IMR-90 (cell line): ENCODE results near the gene PKHD1. TPM values are rescaled to one million over a fixed set of nuclear protein-coding genes. Genes with fewer than 3 reads are reported as not detected.

Source experiments
- ATAC-seq: fragments of 200-7000 bp; cut with Tn5 transposase; 2 replicates; pipeline ENCODE4 v1.9.1; 2020; ENCODE audit warnings: low read depth, mild to moderate bottlenecking, moderate library complexity
- BruUV-seq: library from RNA; stranded (reverse); fragments of 400-500 nt; replicated peaks from 2 replicates; lab custom pipeline; 2021; lab: Mats Ljungman, UMichigan
- CTCF ChIA-PET: fragments of 300-600 bp; formaldehyde crosslinking; extraction: SDS; loops from one replicate; lab custom pipeline; 2021; ENCODE audit warnings: antibody characterized with exemption; lab: Yijun Ruan, JAX
- POLR2A ChIA-PET: fragments of 300-600 bp; sonication (Branson Sonifier 250); formaldehyde crosslinking; loops from one replicate; lab custom pipeline; 2022; ENCODE audit warnings: antibody characterized with exemption; ENCODE audit not compliant: unreplicated experiment; lab: Charles Lee
- DNase-seq: peaks from one replicate; pipeline ENCODE4 v3.0.0; 2013
- H2AFZ ChIP-seq: replicated peaks from 2 replicates; pipeline ENCODE3; 2013; ENCODE audit warnings: low read length, mild to moderate bottlenecking; ENCODE audit not compliant: poor library complexity
- H2AK5ac ChIP-seq: 2 replicates; pipeline ENCODE4 v1.6.1; 2013; ENCODE audit warnings: low read depth, low read length, inconsistent platforms
- H2AK9ac ChIP-seq: replicated peaks from 2 replicates; pipeline ENCODE3; 2013; ENCODE audit warnings: mild to moderate bottlenecking, low read depth, low read length, moderate library complexity; ENCODE audit not compliant: poor library complexity
- H2BK120ac ChIP-seq: 2 replicates; pipeline ENCODE4 v1.6.1; 2013; ENCODE audit warnings: low read depth, low read length, inconsistent platforms
- H2BK15ac ChIP-seq: 3 replicates; pipeline ENCODE4 v1.6.1; 2013; ENCODE audit warnings: low read depth, low read length, inconsistent platforms
- H2BK20ac ChIP-seq: 2 replicates; pipeline ENCODE4 v1.6.1; 2013; ENCODE audit warnings: low read depth, mild to moderate bottlenecking, inconsistent platforms, low read length, moderate library complexity
- H2BK5ac ChIP-seq: 2 replicates; pipeline ENCODE4 v1.6.1; 2013; ENCODE audit warnings: mild to moderate bottlenecking, low read depth, low read length, inconsistent platforms; ENCODE audit not compliant: poor library complexity, severe bottlenecking
- H3K14ac ChIP-seq: replicated peaks from 2 replicates; pipeline ENCODE4 v1.6.1; 2013; ENCODE audit warnings: low read depth, low read length, inconsistent platforms
- H3K18ac ChIP-seq: 2 replicates; pipeline ENCODE4 v1.6.1; 2013; ENCODE audit warnings: low read depth, low read length, control low read depth
- H3K23ac ChIP-seq: 2 replicates; pipeline ENCODE4 v1.6.1; 2013; ENCODE audit warnings: low read depth, low read length, inconsistent platforms
- H3K27ac ChIP-seq: 2 replicates; pipeline ENCODE4 v1.5.1; 2013; ENCODE audit warnings: mild to moderate bottlenecking, control low read depth, low read length; ENCODE audit not compliant: insufficient read depth
- H3K27me3 ChIP-seq: 2 replicates; pipeline ENCODE4 v1.6.1; 2013; ENCODE audit warnings: low read length; ENCODE audit not compliant: control insufficient read depth, insufficient read depth
- H3K36me3 ChIP-seq: 2 replicates; pipeline ENCODE4 v1.6.1; 2013; ENCODE audit warnings: low read length, mixed read lengths; ENCODE audit not compliant: control insufficient read depth, insufficient read depth
- H3K4ac ChIP-seq: 2 replicates; pipeline ENCODE4 v1.6.1; 2013; ENCODE audit warnings: low read depth, low read length, inconsistent platforms
- H3K4me1 ChIP-seq: 2 replicates; pipeline ENCODE4 v1.6.1; 2013; ENCODE audit warnings: low read length, mixed read lengths; ENCODE audit not compliant: control insufficient read depth, insufficient read depth
- H3K4me2 ChIP-seq: 2 replicates; pipeline ENCODE4 v1.6.1; 2013; ENCODE audit warnings: low read depth, mild to moderate bottlenecking, control low read depth, low read length, moderate library complexity
- H3K4me3 ChIP-seq: 2 replicates; pipeline ENCODE4 v1.5.1; 2013; ENCODE audit warnings: low read depth, mild to moderate bottlenecking, control low read depth, low read length, moderate library complexity; ENCODE audit not compliant: insufficient read depth
- H3K56ac ChIP-seq: 2 replicates; pipeline ENCODE4 v1.6.1; 2013; ENCODE audit warnings: low read length, inconsistent platforms; ENCODE audit not compliant: insufficient read depth; ENCODE audit errors: extremely low read depth
- H3K79me1 ChIP-seq, 2 experiments: 2 replicates each; pipeline ENCODE4 v1.6.1; 2013; ENCODE audit warnings: low read length in 2 of 2, inconsistent platforms in 1 of 2, low read depth in 1 of 2
- H3K9ac ChIP-seq: 2 replicates; pipeline ENCODE4 v1.6.1; 2013; ENCODE audit warnings: low read depth, low read length, control low read depth
- H3K9me1 ChIP-seq: 2 replicates; pipeline ENCODE4 v1.6.1; 2013; ENCODE audit warnings: low read length, inconsistent platforms; ENCODE audit not compliant: insufficient read depth
- H3K9me3 ChIP-seq: 2 replicates; pipeline ENCODE4 v1.6.1; 2013; ENCODE audit warnings: low read length; ENCODE audit not compliant: control insufficient read depth, insufficient read depth
- H4K20me1 ChIP-seq: 2 replicates; pipeline ENCODE4 v1.6.1; 2013; ENCODE audit warnings: low read length, inconsistent platforms; ENCODE audit not compliant: insufficient read depth
- H4K5ac ChIP-seq: 2 replicates; pipeline ENCODE4 v1.6.1; 2013; ENCODE audit warnings: mild to moderate bottlenecking, low read depth, low read length, control low read depth
- H4K8ac ChIP-seq, 2 experiments: 2 replicates each; pipeline ENCODE4 v1.6.1; 2013; ENCODE audit warnings: low read depth in 2 of 2, low read length in 2 of 2, control low read depth in 1 of 2, inconsistent platforms in 1 of 2
- H4K91ac ChIP-seq: 2 replicates; pipeline ENCODE4 v1.6.1; 2013; ENCODE audit warnings: low read depth, low read length, inconsistent platforms; ENCODE audit not compliant: insufficient read depth
- BHLHE40 ChIP-seq: fragments of 150-350 bp; IDR thresholded peaks from 2 replicates; pipeline ENCODE4 v1.6.1; 2016; ENCODE audit warnings: mild to moderate bottlenecking, low read depth, low read length
- CEBPB ChIP-seq: IDR thresholded peaks from 2 replicates; pipeline ENCODE4 v1.6.1; 2012; ENCODE audit warnings: low read depth, low read length, improper control_type of control experiment
- CHD1 ChIP-seq: IDR thresholded peaks from 2 replicates; pipeline ENCODE4 v1.6.1; 2012; ENCODE audit warnings: low read depth, low read length, improper control_type of control experiment
- ELK1 ChIP-seq: fragments of 150-350 bp; IDR thresholded peaks from 2 replicates; pipeline ENCODE4 v1.6.1; 2016; ENCODE audit warnings: low read depth, mild to moderate bottlenecking, low read length, moderate library complexity, borderline replicate concordance
- FOS ChIP-seq: fragments of 150-350 bp; IDR thresholded peaks from 2 replicates; pipeline ENCODE4 v1.6.1; 2016; ENCODE audit warnings: low read depth, low read length
- MAFK ChIP-seq: IDR thresholded peaks from 2 replicates; pipeline ENCODE4 v1.6.1; 2012; ENCODE audit warnings: low read depth, low read length, improper control_type of control experiment
- MAZ ChIP-seq: IDR thresholded peaks from 2 replicates; pipeline ENCODE4 v1.6.1; 2012; ENCODE audit warnings: low read depth, mild to moderate bottlenecking, low read length, improper control_type of control experiment, moderate library complexity, borderline replicate concordance
- MXI1 ChIP-seq: IDR thresholded peaks from 2 replicates; pipeline ENCODE4 v1.6.1; 2012; ENCODE audit warnings: low read depth, mild to moderate bottlenecking, low read length, moderate library complexity, borderline replicate concordance
- NFE2L2 ChIP-seq: fragments of 150-350 bp; IDR thresholded peaks from 2 replicates; pipeline ENCODE4 v1.6.1; 2016; ENCODE audit warnings: low read depth, mild to moderate bottlenecking, low read length
- POLR2A ChIP-seq: IDR thresholded peaks from 2 replicates; pipeline ENCODE4 v1.6.1; 2012; ENCODE audit warnings: mild to moderate bottlenecking, low read depth, low read length
- RAD21 ChIP-seq: IDR thresholded peaks from 2 replicates; pipeline ENCODE4 v1.6.1; 2012; ENCODE audit warnings: low read length, improper control_type of control experiment
- RCOR1 ChIP-seq: IDR thresholded peaks from 2 replicates; pipeline ENCODE4 v1.6.1; 2012; ENCODE audit warnings: mild to moderate bottlenecking, low read length, improper control_type of control experiment; ENCODE audit not compliant: insufficient replicate concordance
- RFX5 ChIP-seq: IDR thresholded peaks from 2 replicates; pipeline ENCODE4 v1.8.0; 2012; ENCODE audit warnings: low read depth, mild to moderate bottlenecking, low read length, moderate library complexity
- SMC3 ChIP-seq: fragments of 150-350 bp; IDR thresholded peaks from 2 replicates; pipeline ENCODE4 v1.6.1; 2016; ENCODE audit warnings: low read depth, mild to moderate bottlenecking, antibody characterized with exemption, low read length, moderate library complexity
- WGBS, 2 experiments: methylation state at CpG; one replicate each; pipeline versions ENCODE4 v1.1.5 to v1.1.7; 2013; ENCODE audit warnings: missing lambda C conversion rate in 2 of 2; ENCODE audit not compliant: insufficient read length in 1 of 2; ENCODE audit errors: extremely low coverage in 2 of 2; 5-methylcytosine and 5-hydroxymethylcytosine counted together
- dilution Hi-C: fragments of 300-500 bp; cut with HindIII; formaldehyde crosslinking; loops from one replicate; pipeline ENCODE4 v1.14.3; 2018; ENCODE audit warnings: low sequenced_read_pairs; ENCODE audit not compliant: unreplicated experiment
- in situ Hi-C: fragments of 300-500 bp; cut with MboI; formaldehyde crosslinking; loops from 3 replicates; pipeline ENCODE4 v1.14.3; 2019; ENCODE audit warnings: low sequenced_read_pairs, inconsistent platforms, mixed read lengths
- intact Hi-C: fragments of 100-400 bp; cut with micrococcal nuclease; formaldehyde crosslinking; loops from 2 replicates; pipeline ENCODE4 v1.10.0; 2022
- polyA plus RNA-seq, 3 experiments: library from polyadenylated mRNA; depleted of rRNA; stranded (reverse); fragments of >200 nt; gene quantifications; 2 replicates each; pipeline ENCODE4 v1.2.3, GENCODE V29; 2012; ENCODE audit warnings: low replicate concordance in 1 of 3
- total RNA-seq: library from RNA; depleted of rRNA; stranded (reverse); fragments of >200 nt; gene quantifications from 2 replicates; pipeline ENCODE4 v1.2.3, GENCODE V29; 2012
- TF ChIP-seq, protein P1 (sequence below): fragments of 150-350 bp; IDR thresholded peaks from 2 replicates; pipeline ENCODE4 v1.6.1; 2017; ENCODE audit warnings: mild to moderate bottlenecking, antibody characterized with exemption, low read length, low read depth
- TF ChIP-seq, protein P2 (sequence below): conservative IDR thresholded peaks from 2 replicates; pipeline ENCODE4 v1.5.1; 2012; ENCODE audit warnings: mild to moderate bottlenecking, low read depth, low read length, improper control_type of control experiment

Gene PKHD1
- total and polyA plus RNA-seq, 2 of the 4 experiments (the other 2 are of a cell fraction) = not detected

DNA sequence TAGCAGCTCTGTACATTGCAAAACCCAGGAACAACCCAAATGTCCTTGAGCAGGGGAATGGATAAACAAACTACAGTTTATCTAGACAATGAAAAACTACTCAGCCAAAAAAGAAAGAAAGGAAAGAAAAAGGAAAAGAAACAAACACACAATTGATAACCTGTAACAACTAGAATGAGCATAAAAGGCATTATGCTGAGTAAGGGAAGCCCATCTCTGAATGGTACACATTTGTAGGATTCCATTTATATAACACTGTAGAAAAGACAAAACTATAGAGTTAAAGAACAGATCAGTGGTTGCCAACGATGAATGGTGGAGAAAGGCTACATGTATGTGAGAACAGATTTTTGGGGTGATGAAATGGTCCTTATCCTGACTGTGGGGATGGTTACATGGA, 454.0 kb downstream of the PKHD1 start:
- no peak overlapping the region for H2BK120ac ChIP-seq
- no peak overlapping the region for H3K56ac ChIP-seq
- ChIA-PET POLR2A (no interaction called here), CTCF (no interaction called here)
- no TSS peak for BruUV-seq
- H3K9ac ChIP-seq = no peak overlapping the region
- no peak for DNase-seq
- in situ Hi-C loops = no loop called here
- H3K79me1 ChIP-seq = no peaks in the 10 kb centered on the region
- H3K27ac ChIP-seq = no peak overlapping the region
- H2BK15ac ChIP-seq = no peak overlapping the region
- no peak overlapping the region for H4K5ac ChIP-seq
- no peaks in the 10 kb centered on the region for H3K4me1 ChIP-seq
- no peaks in the 10 kb centered on the region for H4K20me1 ChIP-seq
- dilution Hi-C loops = no loop called here
- H3K4ac ChIP-seq = no peak overlapping the region
- H2AK5ac ChIP-seq = no peak overlapping the region
- H2AFZ ChIP-seq = no peak overlapping the region
- H3K27me3 ChIP-seq = no peaks in the 10 kb centered on the region
- H3K23ac ChIP-seq = no peak overlapping the region
- no CpG with 5 or more reads among the region's 1 CpG for WGBS, 2 experiments
- no peak overlapping the region for H3K4me2 ChIP-seq
- H3K36me3 ChIP-seq = no peaks in the 10 kb centered on the region
- intact Hi-C loops = no loop called here
- no peak overlapping the region for H2AK9ac ChIP-seq
- H3K9me1 ChIP-seq = no peaks in the 10 kb centered on the region
- no peak overlapping the region for H4K91ac ChIP-seq
- no peak for ATAC-seq
- no peak overlapping the region for H3K4me3 ChIP-seq
- H3K18ac ChIP-seq = no peak overlapping the region
- H3K14ac ChIP-seq = no peak overlapping the region
- TF ChIP-seq FOS (no peak), POLR2A (no peak), MXI1 (no peak), ELK1 (no peak), RAD21 (no peak), CHD1 (no peak), SMC3 (no peak), RFX5 (no peak), NFE2L2 (no peak), MAZ (no peak), BHLHE40 (no peak), MAFK (no peak), RCOR1 (no peak), CEBPB (no peak)
- TF ChIP-seq, protein P1, sequence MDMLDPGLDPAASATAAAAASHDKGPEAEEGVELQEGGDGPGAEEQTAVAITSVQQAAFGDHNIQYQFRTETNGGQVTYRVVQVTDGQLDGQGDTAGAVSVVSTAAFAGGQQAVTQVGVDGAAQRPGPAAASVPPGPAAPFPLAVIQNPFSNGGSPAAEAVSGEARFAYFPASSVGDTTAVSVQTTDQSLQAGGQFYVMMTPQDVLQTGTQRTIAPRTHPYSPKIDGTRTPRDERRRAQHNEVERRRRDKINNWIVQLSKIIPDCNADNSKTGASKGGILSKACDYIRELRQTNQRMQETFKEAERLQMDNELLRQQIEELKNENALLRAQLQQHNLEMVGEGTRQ = no peak
- TF ChIP-seq, protein P2, sequence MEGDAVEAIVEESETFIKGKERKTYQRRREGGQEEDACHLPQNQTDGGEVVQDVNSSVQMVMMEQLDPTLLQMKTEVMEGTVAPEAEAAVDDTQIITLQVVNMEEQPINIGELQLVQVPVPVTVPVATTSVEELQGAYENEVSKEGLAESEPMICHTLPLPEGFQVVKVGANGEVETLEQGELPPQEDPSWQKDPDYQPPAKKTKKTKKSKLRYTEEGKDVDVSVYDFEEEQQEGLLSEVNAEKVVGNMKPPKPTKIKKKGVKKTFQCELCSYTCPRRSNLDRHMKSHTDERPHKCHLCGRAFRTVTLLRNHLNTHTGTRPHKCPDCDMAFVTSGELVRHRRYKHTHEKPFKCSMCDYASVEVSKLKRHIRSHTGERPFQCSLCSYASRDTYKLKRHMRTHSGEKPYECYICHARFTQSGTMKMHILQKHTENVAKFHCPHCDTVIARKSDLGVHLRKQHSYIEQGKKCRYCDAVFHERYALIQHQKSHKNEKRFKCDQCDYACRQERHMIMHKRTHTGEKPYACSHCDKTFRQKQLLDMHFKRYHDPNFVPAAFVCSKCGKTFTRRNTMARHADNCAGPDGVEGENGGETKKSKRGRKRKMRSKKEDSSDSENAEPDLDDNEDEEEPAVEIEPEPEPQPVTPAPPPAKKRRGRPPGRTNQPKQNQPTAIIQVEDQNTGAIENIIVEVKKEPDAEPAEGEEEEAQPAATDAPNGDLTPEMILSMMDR = no peak
- no peak overlapping the region for H4K8ac ChIP-seq
- H2BK5ac ChIP-seq = no peak overlapping the region
- H2BK20ac ChIP-seq = no peak overlapping the region
- H3K9me3 ChIP-seq = no peaks in the 10 kb centered on the region
